Activated CD8-positive, alpha-beta memory T cell treated with anti-CD3 and anti-CD28 coated beads, Interleukin-2, amount 50 U/mL, for 1 hour (primary cell): ENCODE results near the gene GDPD1.
"Not testable (repeated sequence)": the region's sequence is repeated elsewhere in the genome, so short reads cannot be mapped to it uniquely, and the experiment has no call there.

Experiments
- DNase-seq: peaks from one replicate; pipeline ENCODE4 v3.0.0-alpha.2; 2020; ENCODE audit errors: extremely low read depth

GDPD1 gene

DNA sequence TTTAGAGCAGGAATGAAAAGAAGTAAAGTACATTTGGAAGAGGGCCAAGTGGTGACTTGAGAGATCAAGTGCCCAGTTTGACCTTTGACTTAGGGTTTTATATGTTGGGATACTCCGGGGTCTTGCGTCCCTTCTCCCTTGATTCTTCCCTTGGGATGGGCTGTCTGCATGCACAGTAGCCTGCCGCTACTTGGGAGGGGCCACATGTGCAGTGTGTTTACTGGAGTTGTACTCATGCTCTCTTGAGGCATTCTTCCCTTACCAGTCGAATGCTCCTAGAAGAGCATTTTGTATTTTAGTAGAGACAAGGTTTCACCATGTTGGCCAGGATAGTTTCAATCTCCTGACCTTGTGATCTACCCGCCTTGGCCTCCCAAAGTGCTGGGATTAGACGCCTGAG, 23.8 kb downstream of the GDPD1 start:
- DNase-seq = no peak

DNA sequence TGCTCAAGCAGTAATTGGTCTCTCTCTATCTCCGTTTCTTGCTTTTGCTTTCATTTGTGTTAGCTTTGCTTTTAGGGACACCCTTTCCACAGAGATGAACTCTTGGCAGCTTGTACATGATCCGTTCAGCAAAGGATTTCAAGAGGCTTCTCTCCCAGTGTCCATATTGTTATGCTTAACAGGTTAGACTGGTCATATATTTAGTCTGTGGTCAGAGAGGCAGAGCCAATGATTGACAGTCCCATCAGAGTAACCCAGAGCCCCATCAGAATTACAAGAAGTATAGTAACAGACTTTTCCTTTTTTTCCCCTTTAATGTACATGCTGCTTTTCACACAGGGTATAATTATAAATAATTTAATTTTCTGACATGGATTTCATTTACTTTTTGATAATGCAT, 34.4 kb downstream of the GDPD1 start:
- DNase-seq = no peak

DNA sequence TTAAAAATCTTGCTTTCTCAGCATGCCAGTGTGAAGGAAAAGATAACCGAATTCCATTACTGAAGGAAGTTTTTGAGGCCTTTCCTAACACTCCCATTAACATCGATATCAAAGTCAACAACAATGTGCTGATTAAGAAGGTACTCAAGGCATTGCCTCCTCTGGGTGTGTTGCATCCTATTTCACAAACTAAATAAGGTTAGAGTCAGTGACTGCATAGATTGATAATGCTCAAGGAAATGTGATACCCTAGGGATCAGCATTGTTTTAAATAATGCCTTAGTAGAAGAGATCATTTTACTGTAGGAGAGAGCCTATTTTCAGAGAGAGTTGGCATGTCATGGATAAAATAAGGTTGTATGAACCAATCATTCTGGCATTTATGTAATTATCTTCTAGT, 36.8 kb downstream of the GDPD1 start:
- DNase-seq = no peak

DNA sequence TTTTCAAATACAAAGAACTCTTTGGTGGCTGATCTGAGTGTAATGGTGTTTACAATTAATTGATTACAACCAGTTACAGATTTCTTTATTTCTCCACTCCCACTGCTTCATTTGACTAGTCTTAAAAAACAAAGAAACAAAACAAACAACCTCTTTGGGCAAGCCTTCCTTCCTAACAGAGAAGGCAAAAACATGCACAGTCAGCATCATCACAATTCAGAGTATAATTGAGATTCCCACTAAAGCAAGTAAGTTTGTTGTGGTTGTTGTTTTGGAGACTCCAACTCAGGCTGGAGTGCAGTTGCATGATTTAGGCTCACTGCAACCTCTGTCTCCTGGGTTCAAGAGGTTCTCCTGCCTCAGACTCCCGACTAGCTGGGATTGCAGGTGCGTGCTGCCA, 40.4 kb downstream of the GDPD1 start:
- no peak for DNase-seq

DNA sequence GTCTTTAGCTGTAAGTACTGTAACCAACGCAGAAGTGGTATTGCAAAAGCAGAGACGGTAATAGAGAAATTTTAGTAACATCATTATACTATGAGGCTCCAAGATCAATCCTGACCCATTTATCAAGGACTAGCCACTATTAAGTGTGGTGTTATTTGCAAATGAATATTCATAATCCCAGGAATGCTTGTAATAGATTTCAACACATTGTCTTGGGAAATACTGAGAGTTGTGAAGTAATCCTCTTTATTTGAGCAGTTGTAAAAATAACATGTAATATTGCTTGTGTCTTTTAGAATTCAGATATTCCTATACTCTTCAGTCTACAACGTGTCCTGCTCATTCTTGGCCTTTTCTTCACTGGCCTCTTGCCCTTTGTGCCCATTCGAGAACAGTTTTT, 46.4 kb downstream of the GDPD1 start:
- no peak for DNase-seq

DNA sequence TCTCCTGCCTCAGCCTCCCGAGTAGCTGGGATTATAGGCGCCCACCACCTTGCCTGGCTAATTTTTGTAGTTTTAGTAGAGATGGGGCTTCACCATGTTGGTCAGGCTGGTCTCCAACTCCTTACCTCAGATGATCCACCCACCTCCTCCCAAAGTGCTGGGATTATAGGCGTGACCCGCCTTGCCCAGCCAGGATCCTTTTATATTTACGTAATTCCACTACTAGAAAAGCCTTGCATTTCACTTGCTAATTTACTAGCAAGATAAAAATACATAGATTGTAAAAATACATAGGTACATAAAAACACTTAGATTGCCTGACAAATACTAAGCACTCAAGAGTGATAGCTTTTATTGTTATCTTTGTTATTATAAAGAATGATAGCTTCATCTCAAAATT, 47.5 kb downstream of the GDPD1 start:
- DNase-seq = no peak

DNA sequence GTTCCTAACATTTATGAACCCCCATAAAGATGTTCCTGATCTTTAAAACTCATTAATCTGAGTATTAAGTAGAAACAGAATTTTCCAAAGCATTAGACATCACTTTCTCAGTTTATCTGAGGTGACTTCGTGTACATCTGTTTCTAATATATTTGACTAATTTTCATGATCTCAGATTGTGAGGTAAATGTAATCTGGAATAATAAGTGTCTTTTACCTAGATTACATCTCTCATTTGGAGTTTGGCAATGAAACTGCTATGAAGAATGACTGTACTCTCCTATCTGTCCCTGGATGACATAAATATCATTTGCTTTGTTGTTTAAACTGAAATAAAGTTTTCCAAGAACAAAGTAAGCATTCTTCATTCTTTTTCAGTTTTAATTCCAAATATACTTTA, 55.3 kb downstream of the GDPD1 start:
- DNase-seq = no peak

DNA sequence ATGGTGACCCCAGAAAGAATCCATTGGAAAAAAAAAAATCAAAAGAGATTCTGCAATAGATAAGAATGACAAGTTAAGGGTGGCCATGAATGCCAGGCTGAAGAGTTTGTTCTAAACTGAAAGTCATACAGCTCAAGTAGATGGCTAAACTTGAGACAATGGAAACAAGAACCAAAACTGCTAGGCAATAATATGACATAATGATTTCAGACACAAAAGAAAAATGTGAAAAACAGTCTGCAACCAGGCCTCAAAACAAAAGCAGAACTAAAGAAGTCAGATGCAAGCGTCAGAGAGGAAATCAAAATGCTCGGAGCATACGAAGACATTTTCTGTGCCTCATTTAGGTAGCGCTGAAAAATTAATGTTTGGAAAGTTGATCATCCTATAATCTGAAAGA, 56.7 kb downstream of the GDPD1 start:
- no peak for DNase-seq

DNA sequence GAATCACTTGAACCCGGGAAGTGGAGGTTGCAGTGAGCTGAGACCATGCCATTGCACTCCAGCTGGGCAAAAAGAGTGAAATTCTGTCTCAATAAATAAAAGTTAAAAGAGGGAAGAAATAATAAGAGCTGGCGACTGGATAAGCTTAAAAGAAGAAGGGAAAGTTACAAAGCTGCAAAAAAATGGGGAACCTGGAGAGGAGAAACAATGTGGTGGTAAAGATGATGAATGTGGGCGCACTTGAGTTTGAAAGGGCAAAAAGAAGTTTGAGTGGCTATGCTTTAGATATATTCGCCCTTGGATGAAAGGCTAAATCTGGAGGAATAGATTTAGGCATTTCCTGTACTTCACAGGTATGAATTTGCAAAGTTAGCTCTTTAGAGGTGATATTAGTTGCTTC, 58.1 kb downstream of the GDPD1 start:
- DNase-seq = no peak

DNA sequence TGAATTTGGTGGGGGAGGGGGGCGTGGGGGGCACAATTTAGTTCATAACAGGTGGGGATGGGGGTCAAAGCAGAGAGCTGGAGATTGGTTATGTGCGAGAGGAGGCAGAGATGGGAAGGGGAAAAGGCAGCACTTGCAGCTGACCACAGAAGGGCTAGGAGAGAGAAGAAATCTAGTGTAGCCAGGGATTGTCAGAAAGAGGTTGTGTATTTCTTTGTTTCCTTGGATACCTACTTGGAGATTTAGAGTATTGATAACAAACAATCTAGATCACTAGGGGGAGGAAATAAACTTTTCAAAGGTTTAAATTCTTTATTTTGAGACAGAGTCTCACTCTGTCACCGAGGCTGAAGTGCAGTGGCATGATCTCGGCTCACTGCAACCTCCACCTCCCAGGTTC, 64.0 kb downstream of the GDPD1 start:
- no peak for DNase-seq

DNA sequence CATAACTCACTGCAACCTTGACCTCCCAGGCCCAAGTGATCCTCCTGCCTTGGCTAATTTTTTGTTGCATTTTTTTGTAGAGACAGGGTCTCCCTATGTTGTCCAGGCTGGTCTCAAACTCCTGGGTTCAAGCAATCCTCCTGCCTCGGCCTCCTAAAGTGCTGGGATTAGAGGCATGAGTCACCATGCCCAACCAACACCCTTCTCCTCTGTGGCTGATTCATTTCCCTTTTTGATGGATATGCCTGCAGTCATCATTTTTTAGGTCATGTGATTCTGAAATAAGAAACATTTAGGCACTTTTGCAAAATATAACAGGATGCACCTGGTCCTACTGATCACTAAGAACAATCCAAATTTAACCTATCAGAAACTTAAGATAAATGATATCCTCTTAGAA, 67.1 kb downstream of the GDPD1 start:
- DNase-seq = no peak

DNA sequence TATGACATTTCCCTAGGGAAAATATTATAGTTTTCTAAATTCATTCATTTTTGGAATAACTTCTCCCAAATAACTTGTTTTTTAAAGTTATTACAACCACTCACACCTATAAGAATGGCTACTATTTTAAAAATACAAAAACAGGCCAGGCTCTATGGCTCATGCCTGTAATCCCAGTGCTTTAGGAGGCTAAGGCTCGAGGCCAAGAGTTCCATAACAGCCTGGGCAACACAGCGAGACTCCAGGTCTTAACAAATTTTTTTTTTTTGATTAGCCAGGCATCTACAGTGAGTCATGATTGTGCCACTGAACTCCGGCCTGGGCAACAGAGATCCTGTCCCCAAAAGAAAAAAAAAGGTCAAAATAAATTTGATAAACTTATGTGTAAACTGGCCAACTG, 67.6 kb downstream of the GDPD1 start:
- no peak for DNase-seq

DNA sequence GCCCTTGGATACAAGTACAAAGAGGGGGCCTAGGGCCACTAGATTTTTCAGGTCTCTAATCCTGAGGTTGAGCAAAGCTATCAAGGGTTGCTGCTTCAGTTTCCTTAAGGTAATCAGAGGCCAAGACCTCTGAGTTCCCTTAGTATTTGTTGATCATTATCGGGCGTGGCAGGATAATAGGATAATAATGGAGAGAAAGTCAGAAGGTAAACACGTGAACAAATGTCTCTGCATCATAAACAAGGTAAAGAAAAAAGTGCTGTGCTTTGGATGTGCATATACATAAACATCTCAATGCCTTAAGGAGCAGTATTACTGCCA, 69.6 kb downstream of the GDPD1 start:
- no peak for DNase-seq

DNA sequence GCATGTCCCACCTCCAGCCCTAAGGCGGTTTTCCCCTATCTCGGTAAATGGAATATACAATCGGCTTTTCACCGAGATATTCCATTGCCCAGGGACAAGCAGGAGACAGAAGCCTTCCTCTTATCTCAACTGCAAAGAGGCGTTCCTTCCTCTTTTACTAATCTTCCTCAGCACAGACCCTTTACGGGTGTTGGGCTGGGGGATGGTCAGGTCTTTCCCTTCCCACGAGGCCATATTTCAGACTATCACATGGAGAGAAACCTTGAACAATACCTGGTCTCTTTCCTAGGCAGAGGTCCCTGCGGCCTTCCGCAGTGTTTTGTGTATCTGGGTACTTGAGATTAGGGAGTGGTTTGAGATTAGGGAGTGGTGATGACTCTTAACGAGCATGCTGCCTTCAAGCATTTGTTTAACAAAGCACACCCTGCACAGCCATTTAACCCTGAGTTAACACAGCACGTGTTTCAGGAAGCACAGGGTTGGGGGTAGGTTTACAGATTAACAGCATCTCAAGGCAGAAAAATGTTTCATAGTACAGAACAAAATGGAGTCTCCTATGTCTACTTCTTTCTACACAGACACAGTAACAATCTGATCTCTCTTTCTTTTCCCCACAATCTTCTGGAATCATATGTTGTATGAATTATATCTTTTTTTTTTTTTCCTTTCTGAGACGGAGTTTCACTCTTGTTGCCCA, 70.1 kb downstream of the GDPD1 start:
- not testable (repeated sequence) for DNase-seq

DNA sequence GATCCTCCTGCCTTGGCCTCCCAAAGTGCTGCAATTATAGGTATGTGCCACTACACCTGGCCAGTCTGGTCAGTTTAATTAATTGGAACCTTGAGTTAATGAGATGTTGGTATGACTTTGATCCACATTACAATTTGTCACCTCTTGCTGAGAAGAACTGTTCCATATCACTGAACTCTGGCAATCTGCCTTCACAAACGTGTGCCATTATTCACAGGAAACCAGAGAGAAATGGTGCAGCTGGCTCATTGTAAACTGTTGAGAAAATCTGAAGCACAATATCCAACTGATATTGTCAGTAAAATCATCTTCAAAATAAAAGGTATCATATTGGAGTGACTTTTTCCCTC, 71.8 kb downstream of the GDPD1 start:
- DNase-seq = no peak

DNA sequence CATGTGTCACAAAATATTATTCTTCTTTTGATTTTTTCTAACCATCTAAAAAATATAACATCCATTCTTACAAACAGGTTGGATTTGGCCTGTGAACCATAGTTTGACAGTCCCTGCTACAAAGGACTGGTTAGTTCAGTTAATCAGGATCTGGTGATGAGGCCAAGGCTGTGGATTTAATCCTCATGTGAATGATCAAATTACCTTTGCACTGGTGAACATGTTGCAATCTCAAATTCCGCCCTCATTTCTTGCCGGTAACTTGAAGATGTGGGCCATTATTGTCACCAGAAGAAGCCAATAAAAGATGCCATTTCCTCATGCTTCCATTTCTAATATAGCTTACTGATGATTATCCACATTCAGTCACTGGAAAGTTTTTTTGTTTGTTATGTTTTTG, 75.9 kb downstream of the GDPD1 start:
- DNase-seq = no peak

DNA sequence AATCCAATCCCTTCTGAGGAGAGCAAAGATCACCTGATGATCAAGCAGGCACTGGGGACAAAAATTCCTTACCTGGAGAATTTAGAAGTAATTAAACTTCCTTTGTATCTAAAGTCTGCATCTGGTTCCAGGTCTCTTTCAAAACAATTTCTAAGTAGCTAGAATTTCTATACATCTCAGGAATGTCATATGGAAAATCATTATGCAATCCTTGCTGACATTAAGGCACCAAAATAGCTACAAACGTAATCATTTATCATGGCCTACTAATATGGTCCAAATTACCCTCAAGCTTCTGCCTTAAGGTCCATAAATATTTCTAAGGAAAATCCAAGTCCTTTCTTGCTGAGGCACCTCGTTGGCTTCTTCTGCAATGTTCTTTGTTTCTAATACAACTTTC, 78.2 kb downstream of the GDPD1 start:
- no peak for DNase-seq

DNA sequence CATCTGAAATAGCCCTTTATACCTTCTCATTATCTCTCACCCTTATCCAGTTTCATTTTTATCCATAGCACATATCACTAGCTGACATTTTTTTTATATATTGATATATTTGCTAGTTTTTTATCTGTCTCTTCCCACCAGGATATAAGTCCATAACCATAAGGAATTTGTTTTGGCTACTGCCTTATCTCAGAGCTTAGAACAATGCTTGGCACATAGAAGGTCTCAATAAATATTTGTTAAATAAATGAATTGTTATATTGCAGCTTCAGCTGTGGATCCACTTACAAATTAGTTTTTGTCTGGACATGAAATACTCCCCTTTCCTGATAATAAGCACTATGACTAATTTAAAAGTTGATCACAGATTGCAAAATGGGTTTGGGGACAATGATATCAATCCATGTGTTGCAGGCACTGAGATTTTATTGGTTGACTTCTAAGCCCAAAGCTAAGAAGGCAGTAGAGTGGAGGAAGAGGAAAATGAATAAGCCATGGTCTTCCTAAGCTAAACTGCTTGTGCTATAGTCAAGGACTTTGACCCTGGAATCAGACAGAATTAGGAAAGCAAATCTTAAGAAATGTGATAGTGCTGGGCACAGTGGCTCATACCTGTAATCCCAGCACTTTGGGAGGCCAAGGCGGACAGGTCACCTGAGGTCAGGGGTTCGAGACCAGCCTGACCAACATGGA, 79.2 kb downstream of the GDPD1 start:
- no peak for DNase-seq

DNA sequence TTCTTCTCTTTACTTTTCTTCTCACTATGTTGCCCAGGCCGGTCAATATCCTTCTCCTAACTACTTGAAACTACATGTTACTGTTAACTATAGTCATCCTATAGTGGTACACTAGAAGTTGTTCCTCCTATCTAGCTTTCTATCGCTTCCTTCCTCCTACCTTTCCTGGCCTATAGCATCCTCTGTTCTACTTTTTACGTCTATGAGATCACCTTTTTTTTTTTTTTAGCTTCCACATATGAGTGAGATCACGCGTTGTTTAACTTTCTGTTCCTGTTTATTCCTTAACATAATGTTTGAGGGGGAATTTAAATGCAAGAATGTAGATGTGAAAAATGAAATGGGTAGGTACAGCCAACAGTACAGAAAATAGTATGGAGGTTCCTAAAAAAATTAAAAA, 80.6 kb downstream of the GDPD1 start:
- DNase-seq = no peak

DNA sequence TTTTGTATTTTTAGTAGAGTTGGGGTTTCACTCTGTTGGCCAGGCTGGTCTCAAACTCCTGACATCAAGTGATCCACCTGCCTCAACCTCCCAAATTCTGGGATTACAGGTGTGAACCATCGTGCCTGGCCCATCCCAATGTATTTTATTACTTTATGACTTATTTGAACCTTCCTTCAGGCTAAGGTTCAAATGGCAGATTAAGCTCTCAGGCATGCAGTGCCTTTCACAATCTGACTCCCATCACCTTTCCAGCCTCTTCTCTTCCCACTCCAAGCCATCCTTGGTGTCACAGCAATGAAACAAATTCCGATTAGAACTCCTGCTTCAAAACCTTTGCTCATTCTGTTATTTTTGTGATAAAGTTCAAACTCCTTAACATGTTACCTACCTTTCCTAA, 84.5 kb downstream of the GDPD1 start:
- DNase-seq = no peak

DNA sequence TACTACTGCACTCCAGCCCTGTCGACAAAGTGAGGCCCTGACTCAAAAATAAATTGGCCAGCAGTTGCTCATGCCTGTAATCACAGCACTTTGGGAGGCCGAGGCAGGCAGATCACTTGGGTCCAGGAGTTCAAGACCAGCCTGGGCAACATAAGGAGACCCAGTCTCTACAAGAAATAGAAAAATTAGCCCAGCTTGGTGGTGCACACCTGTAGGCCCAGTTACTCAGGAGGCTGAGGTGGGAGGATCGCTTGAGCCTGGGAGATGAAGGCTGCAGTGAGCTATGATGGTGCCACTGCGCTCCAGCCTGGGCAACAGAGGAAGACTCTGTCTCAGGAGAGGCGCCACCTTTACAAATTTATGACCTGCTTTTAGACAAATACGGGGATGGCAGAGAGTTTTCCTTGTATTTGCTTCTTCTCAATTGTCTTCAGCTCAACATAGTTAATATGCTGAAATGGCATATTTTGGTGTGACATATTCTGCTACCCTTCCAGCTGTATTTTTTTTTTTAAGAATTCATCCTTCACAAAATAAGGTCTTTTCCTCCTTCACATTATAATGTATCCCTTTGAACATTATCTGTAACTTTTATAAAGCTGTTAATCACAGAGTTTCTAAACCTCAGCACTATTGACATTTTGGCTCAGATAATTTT, 90.1 kb downstream of the GDPD1 start:
- DNase-seq = no peak

DNA sequence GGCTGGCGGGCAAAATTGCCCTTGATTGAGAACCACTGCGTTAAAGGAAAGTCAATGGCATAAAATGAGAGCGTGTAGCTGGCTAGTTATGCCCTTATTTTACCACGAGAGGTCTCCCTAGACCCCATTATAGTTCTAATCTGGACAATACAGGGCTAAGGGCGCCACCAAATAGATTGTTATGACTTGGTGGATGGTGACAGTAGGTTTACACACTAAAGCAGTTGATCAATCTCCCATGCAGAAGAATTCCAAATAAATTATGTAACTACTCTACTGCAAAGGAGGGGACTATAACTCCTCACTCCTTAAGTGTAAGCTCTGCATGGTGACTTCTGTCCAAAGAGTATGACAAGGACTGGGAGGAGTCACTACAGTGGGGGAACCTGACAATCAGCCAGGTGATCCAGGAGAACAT, 90.7 kb downstream of the GDPD1 start:
- no peak for DNase-seq

DNA sequence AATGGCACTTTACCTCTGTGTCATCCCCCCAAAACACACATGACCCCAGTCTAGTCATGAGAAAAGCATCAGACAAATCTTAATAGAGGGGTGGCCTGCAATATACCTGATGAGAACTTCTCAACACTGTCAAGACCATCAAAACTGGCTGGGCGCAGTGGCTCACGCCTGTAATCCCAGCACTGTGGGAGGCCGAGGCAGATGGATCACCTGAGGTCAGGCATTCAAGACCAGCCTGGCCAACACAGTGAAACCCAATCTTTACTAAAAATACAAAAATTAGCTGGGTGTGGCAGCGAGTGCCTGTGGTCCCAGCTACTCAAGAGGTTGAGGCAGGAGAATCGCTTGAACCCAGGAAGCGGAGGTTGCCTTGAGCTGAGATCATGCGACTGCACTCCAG, 91.2 kb downstream of the GDPD1 start:
- DNase-seq = not testable (repeated sequence)

DNA sequence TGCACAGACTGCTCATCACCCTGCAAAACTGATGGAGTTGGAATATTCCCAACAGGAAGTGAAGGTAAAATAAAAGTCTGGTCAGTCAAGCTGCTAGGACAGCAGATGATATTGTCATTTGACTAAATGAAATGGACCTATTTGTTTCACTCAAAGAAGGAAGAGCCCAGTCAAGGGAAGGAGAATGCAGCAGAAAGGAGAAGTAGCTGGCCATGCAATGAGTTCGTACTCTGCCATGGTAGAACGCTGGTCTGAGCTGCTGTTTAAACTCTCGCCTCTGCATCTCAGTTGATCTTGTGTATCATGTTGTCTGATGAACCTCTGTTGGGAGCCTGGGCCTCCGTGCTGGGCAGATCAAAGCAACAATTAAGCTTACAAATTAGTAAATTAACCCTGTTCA, 95.6 kb downstream of the GDPD1 start:
- no peak for DNase-seq
